OCI-LY7 (cell line): ENCODE measurements around the gene CSF2RB. TPM values are rescaled to one million over a fixed set of nuclear protein-coding genes. Genes with fewer than 3 reads are reported as not detected.
A peak's percentile ranks its signal among the peaks of the same experiment; 100 is the strongest.
"Not testable (repeated sequence)": the region's sequence is repeated elsewhere in the genome, so short reads cannot be mapped to it uniquely, and the experiment has no call there.

Experiments used
- BruUV-seq: library from RNA; stranded (reverse); fragments of 400-500 nt; replicated peaks from 2 replicates; lab custom pipeline; 2021; lab: Mats Ljungman, UMichigan
- CTCF ChIA-PET: fragments of 300-600 bp; sonication (Branson Sonifier 250); formaldehyde crosslinking; loops from one replicate; lab custom pipeline; 2022; ENCODE audit warnings: antibody characterized with exemption; ENCODE audit not compliant: unreplicated experiment; lab: Charles Lee
- POLR2A ChIA-PET: fragments of 300-600 bp; sonication (Branson Sonifier 250); formaldehyde crosslinking; loops from one replicate; lab custom pipeline; 2022; ENCODE audit warnings: antibody characterized with exemption; lab: Charles Lee
- DNase-seq: peaks from one replicate; pipeline ENCODE4 v3.0.0-alpha.2; 2015; ENCODE audit warnings: low spot score
- H2AFZ ChIP-seq: fragments of 200-600 bp; sonication (generic), shearing (Covaris generic); 2 replicates; pipeline ENCODE4 v1.6.1; 2014; ENCODE audit warnings: mild to moderate bottlenecking, antibody characterized with exemption, low read length, moderate library complexity
- H3K27ac ChIP-seq: fragments of 200-600 bp; sonication (generic); 2 replicates; pipeline ENCODE4 v1.5.1; 2014; ENCODE audit warnings: mixed run types, low read depth, mild to moderate bottlenecking, moderate library complexity, low read length, inconsistent platforms; ENCODE audit not compliant: poor library complexity, severe bottlenecking
- H3K36me3 ChIP-seq: fragments of 200-600 bp; sonication (generic); 2 replicates; pipeline ENCODE4 v1.6.1; 2014; ENCODE audit warnings: mild to moderate bottlenecking, antibody characterized with exemption, low read length, moderate library complexity, mixed read lengths; ENCODE audit not compliant: insufficient read depth
- H3K4me1 ChIP-seq: fragments of 200-600 bp; sonication (generic); 2 replicates; pipeline ENCODE4 v1.5.1; 2014; ENCODE audit warnings: mild to moderate bottlenecking, low read length; ENCODE audit not compliant: insufficient read depth, poor library complexity, severe bottlenecking
- H3K4me2 ChIP-seq: fragments of 200-600 bp; sonication (generic); 2 replicates; pipeline ENCODE4 v1.6.1; 2014; ENCODE audit warnings: mild to moderate bottlenecking, low read length
- H3K4me3 ChIP-seq: fragments of 200-600 bp; sonication (generic); 2 replicates; pipeline ENCODE4 v1.5.1; 2014; ENCODE audit warnings: mild to moderate bottlenecking, low read depth, low read length; ENCODE audit not compliant: poor library complexity, severe bottlenecking
- H3K79me2 ChIP-seq: fragments of 200-600 bp; sonication (generic); 2 replicates; pipeline ENCODE4 v1.6.1; 2016; ENCODE audit warnings: low read depth, mild to moderate bottlenecking, low read length, moderate library complexity, mixed read lengths; ENCODE audit not compliant: insufficient read depth
- H3K9me2 ChIP-seq: fragments of 200-600 bp; sonication (generic); 2 replicates; pipeline ENCODE4 v1.6.1; 2016; ENCODE audit warnings: mild to moderate bottlenecking, low read length, mixed read lengths; ENCODE audit not compliant: insufficient read depth
- H3K9me3 ChIP-seq: fragments of 200-600 bp; sonication (generic); 2 replicates; pipeline ENCODE4 v1.6.1; 2014; ENCODE audit warnings: mild to moderate bottlenecking, mixed run types, low read length, mixed read lengths
- H4K20me1 ChIP-seq: fragments of 200-600 bp; sonication (generic); 2 replicates; pipeline ENCODE4 v1.6.1; 2014; ENCODE audit warnings: mild to moderate bottlenecking, antibody characterized with exemption, low read length, moderate library complexity, mixed read lengths; ENCODE audit not compliant: insufficient read depth
- EZH2phosphoT487 ChIP-seq: fragments of 200-600 bp; sonication (generic); IDR thresholded peaks from 2 replicates; pipeline ENCODE4 v1.6.1; 2018; ENCODE audit warnings: low read depth, borderline replicate concordance, mild to moderate bottlenecking, mixed run types, antibody characterized with exemption, low read length, moderate library complexity, mixed read lengths
- intact Hi-C: fragments of 100-400 bp; cut with micrococcal nuclease; formaldehyde crosslinking; loops from one replicate; pipeline ENCODE4 v1.10.0; 2022; ENCODE audit not compliant: unreplicated experiment
- total RNA-seq, 2 experiments: library from RNA; depleted of rRNA in 1 of 2; stranded (reverse); fragments of >200 nt in 1 of 2; shearing (Covaris generic) in 1 of 2; gene quantifications; 2 replicates each; pipeline ENCODE4 v1.2.3, GENCODE V29; 2014 to 2022
- TF ChIP-seq, protein P1 (sequence below): fragments of 200-600 bp; sonication (generic); conservative IDR thresholded peaks from 2 replicates; pipeline ENCODE4 v1.5.1; 2014; ENCODE audit warnings: mild to moderate bottlenecking, antibody characterized with exemption, low read length, moderate library complexity, mixed read lengths

CSF2RB gene
- total RNA-seq, 2 experiments from 2014 or later: 6.2 to 23.4 TPM

DNA sequence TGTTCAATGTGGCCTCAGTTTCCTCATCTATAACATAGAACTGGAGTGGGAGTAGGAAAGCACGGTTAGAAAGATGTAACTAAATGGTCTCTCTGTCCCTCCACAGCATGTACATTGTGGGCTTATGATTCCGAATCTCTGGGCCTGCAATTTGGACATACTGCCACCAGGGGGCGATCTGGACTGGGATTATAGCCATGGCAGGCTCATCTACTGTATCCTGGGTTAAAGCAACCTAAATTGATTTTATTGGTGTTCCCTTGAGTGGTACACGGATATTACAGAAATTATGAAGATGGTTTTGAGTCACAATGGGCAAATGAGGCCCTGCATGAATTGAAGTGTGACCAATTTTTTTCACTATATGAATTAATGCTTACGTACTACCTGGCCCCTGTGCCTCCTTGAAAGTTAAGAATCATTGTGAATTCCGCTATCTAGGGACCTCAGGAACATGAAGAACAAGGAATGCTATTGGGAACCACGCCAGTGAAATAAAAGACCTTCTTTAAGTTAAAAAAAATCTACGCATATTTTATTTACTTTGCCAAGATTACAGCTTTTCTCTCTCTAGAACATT is 72.9 kb downstream of the CSF2RB start:
- peaks cover 14% of the 10 kb centered on the region for H3K9me3 ChIP-seq
- no TSS peak for BruUV-seq
- intact Hi-C loops: no loop called here
- H3K4me1 ChIP-seq: no peaks in the 10 kb centered on the region
- no peak overlapping the region for H2AFZ ChIP-seq
- CTCF ChIA-PET: no interaction called here
- H3K36me3 ChIP-seq: no peaks in the 10 kb centered on the region
- H3K79me2 ChIP-seq: no peaks in the 10 kb centered on the region
- no peak overlapping the region for H3K4me2 ChIP-seq
- peak; percentile 29 for DNase-seq
- H3K27ac ChIP-seq: no peak overlapping the region
- no peaks in the 10 kb centered on the region for H4K20me1 ChIP-seq
- H3K9me2 ChIP-seq: no peaks in the 10 kb centered on the region
- POLR2A ChIA-PET: no interaction called here
- TF ChIP-seq, protein P1, sequence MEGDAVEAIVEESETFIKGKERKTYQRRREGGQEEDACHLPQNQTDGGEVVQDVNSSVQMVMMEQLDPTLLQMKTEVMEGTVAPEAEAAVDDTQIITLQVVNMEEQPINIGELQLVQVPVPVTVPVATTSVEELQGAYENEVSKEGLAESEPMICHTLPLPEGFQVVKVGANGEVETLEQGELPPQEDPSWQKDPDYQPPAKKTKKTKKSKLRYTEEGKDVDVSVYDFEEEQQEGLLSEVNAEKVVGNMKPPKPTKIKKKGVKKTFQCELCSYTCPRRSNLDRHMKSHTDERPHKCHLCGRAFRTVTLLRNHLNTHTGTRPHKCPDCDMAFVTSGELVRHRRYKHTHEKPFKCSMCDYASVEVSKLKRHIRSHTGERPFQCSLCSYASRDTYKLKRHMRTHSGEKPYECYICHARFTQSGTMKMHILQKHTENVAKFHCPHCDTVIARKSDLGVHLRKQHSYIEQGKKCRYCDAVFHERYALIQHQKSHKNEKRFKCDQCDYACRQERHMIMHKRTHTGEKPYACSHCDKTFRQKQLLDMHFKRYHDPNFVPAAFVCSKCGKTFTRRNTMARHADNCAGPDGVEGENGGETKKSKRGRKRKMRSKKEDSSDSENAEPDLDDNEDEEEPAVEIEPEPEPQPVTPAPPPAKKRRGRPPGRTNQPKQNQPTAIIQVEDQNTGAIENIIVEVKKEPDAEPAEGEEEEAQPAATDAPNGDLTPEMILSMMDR: peak; percentile 96
- TF ChIP-seq EZH2phosphoT487: no peak
- no peak overlapping the region for H3K4me3 ChIP-seq

DNA sequence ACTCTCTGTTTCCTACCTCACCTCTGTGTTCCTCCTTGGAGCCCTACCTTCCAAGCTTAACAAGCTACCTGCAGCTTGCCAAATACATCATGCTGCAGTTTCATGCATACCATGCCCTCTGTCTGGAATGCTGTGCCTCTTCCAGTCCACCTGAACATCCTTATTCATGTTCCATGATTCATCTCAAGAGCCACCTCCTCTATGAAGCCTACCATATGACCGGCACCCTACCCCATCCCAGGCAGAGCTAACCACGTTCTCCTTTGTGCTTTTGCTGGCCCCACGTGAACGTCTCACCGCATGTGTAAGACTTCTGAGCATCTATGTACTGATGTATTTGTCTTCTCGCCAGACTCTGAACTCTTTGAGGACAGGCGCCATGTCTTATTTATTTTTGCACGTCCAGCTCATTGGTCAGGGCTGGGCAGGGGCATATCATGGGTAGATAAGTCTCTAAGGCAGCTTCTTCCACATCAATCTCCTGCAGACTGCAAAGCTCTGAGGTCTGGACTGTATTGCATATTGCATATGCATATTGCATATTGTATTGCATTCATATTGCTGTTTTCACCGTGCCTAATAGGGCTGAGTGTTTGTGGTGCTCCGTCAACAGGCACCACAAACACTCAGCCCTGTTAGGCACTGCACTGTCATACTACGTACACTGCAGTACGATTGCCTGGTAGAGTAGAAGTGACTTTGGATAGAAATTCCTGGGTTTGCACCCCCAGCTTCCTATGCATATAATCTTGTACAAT is 74.8 kb downstream of the CSF2RB start:
- H3K9me2 ChIP-seq: no peaks in the 10 kb centered on the region
- DNase-seq: no peak
- H4K20me1 ChIP-seq: no peaks in the 10 kb centered on the region
- intact Hi-C loops: no loop called here
- no peak overlapping the region for H3K4me2 ChIP-seq
- peaks cover 14% of the 10 kb centered on the region for H3K9me3 ChIP-seq
- no peak overlapping the region for H3K27ac ChIP-seq
- TF ChIP-seq, protein P1: no peak
- no peak for TF ChIP-seq EZH2phosphoT487
- ChIA-PET CTCF (no interaction called here), POLR2A (no interaction called here)
- no peaks in the 10 kb centered on the region for H3K79me2 ChIP-seq
- H2AFZ ChIP-seq: no peak overlapping the region
- no peak overlapping the region for H3K4me3 ChIP-seq
- H3K4me1 ChIP-seq: no peaks in the 10 kb centered on the region
- H3K36me3 ChIP-seq: no peaks in the 10 kb centered on the region
- BruUV-seq: no TSS peak

DNA sequence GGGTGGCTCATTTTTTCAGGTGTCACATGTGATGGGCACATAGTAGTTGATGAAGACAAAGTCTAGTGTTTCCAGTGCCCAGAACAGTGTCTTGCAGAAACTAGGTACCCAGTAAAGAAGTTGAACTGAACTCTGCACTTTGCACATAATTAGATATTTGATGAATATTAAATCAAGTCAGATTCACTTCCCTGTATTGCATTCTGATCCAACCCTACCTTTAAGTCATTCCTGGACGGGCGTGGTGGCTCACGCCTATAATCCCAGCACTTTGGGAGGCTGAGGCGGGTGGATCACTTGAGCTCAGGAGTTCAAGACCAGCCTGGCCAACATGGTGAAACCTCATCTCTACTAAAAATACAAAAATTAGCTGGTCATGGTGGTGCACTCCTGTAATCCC is 75.6 kb downstream of the CSF2RB start:
- BruUV-seq, H3K4me2 ChIP-seq, H4K20me1 ChIP-seq, H3K4me1 ChIP-seq, POLR2A ChIA-PET, H3K79me2 ChIP-seq, H3K4me3 ChIP-seq, DNase-seq, intact Hi-C loops, H3K36me3 ChIP-seq, H2AFZ ChIP-seq, H3K27ac ChIP-seq, H3K9me2 ChIP-seq, CTCF ChIA-PET: not testable (repeated sequence)
- peaks cover 14% of the 10 kb centered on the region for H3K9me3 ChIP-seq

Other genes with a start within 250 kb of the CSF2RB start
- not detected in 2 replicates for gene CACNG2, start 209.9 kb upstream of the CSF2RB start, total RNA-seq (2014; rRNA removed; shearing (Covaris generic))
- gene CACNG2, start 209.9 kb upstream of the CSF2RB start, total RNA-seq (2022): not detected in 2 replicates
- 18.3 and 22.1 TPM in 2 replicates for gene IFT27, start 137.5 kb upstream of the CSF2RB start, total RNA-seq (2014; rRNA removed; shearing (Covaris generic))
- gene IFT27, start 137.5 kb upstream of the CSF2RB start, total RNA-seq (2022): 50.0 and 53.9 TPM in 2 replicates
- not detected in 2 replicates for gene PVALB, start 96.6 kb upstream of the CSF2RB start, total RNA-seq (2014; rRNA removed; shearing (Covaris generic))
- not detected in 2 replicates for gene PVALB, start 96.6 kb upstream of the CSF2RB start, total RNA-seq (2022)
- gene NCF4, start 52.6 kb upstream of the CSF2RB start, total RNA-seq (2014; rRNA removed; shearing (Covaris generic)): 63.6 and 68.0 TPM in 2 replicates
- 97.4 and 121 TPM in 2 replicates for gene NCF4, start 52.6 kb upstream of the CSF2RB start, total RNA-seq (2022)
- gene TST, start 105.8 kb downstream of the CSF2RB start, total RNA-seq (2014; rRNA removed; shearing (Covaris generic)): 36.0 and 37.6 TPM in 2 replicates
- 37.6 and 41.5 TPM in 2 replicates for gene TST, start 105.8 kb downstream of the CSF2RB start, total RNA-seq (2022)
- 105 and 124 TPM in 2 replicates for gene MPST, start 106.1 kb downstream of the CSF2RB start, total RNA-seq (2014; rRNA removed; shearing (Covaris generic))
- gene MPST, start 106.1 kb downstream of the CSF2RB start, total RNA-seq (2022): 61.8 and 67.2 TPM in 2 replicates
- 17.7 and 20.3 TPM in 2 replicates for gene KCTD17, start 138.1 kb downstream of the CSF2RB start, total RNA-seq (2014; rRNA removed; shearing (Covaris generic))
- gene KCTD17, start 138.1 kb downstream of the CSF2RB start, total RNA-seq (2022): 21.7 and 22.0 TPM in 2 replicates
- gene TMPRSS6, start 196.1 kb downstream of the CSF2RB start, total RNA-seq (2014; rRNA removed; shearing (Covaris generic)): not detected in 2 replicates
- gene TMPRSS6, start 196.1 kb downstream of the CSF2RB start, total RNA-seq (2022): not detected in 2 replicates
- gene IL2RB, start 236.3 kb downstream of the CSF2RB start, total RNA-seq (2014; rRNA removed; shearing (Covaris generic)): not detected in 2 replicates
- gene IL2RB, start 236.3 kb downstream of the CSF2RB start, total RNA-seq (2022): not detected in 2 replicates